Endodermal cell (in vitro differentiated cells): ENCODE measurements around the gene CCDC171. TPM values are rescaled to one million over a fixed set of nuclear protein-coding genes. Genes with fewer than 3 reads are reported as not detected.
"Not testable (repeated sequence)": the region's sequence is repeated elsewhere in the genome, so short reads cannot be mapped to it uniquely, and the experiment has no call there.

ENCODE experiments used
- DNase-seq: peaks from one replicate; pipeline ENCODE4 v3.0.0-alpha.2; 2017
- H3K27ac ChIP-seq: 2 replicates; pipeline ENCODE4 v1.5.1; 2013; ENCODE audit warnings: mild to moderate bottlenecking, low read depth, low read length, moderate library complexity
- H3K27me3 ChIP-seq: 2 replicates; pipeline ENCODE4 v1.6.1; 2013; ENCODE audit warnings: mild to moderate bottlenecking, low read length, moderate library complexity; ENCODE audit not compliant: insufficient read depth, control insufficient read depth, poor library complexity, severe bottlenecking
- H3K36me3 ChIP-seq: 2 replicates; pipeline ENCODE4 v1.7.0; 2013; ENCODE audit warnings: mild to moderate bottlenecking, low read length, moderate library complexity; ENCODE audit not compliant: control insufficient read depth, insufficient read depth
- H3K4me1 ChIP-seq: one replicate; pipeline ENCODE4 v1.7.0; 2013; ENCODE audit warnings: low read length; ENCODE audit not compliant: control insufficient read depth, insufficient read depth
- H3K4me3 ChIP-seq: 2 replicates; pipeline ENCODE4 v1.5.1; 2013; ENCODE audit warnings: mild to moderate bottlenecking, low read length, moderate library complexity
- H3K9ac ChIP-seq: 2 replicates; pipeline ENCODE4 v1.6.1; 2013; ENCODE audit warnings: mild to moderate bottlenecking, low read length, moderate library complexity; ENCODE audit not compliant: poor library complexity, severe bottlenecking; ENCODE audit errors: extremely low read depth
- H3K9me3 ChIP-seq: 2 replicates; pipeline ENCODE4 v1.6.1; 2013; ENCODE audit warnings: mild to moderate bottlenecking, low read length, moderate library complexity; ENCODE audit not compliant: control insufficient read depth
- H3K27ac Mint-ChIP-seq: 2 replicates; pipeline ENCODE4 v1.8.0; 2020; ENCODE audit warnings: mixed read lengths
- H3K27me3 Mint-ChIP-seq: 2 replicates; pipeline ENCODE4 v1.8.0; 2021; ENCODE audit warnings: mild to moderate bottlenecking, mixed read lengths; ENCODE audit not compliant: insufficient read depth
- H3K36me3 Mint-ChIP-seq: 2 replicates; pipeline ENCODE4 v1.8.0; 2020; ENCODE audit warnings: low read depth, mixed read lengths
- H3K4me1 Mint-ChIP-seq: 2 replicates; pipeline ENCODE4 v1.8.0; 2020; ENCODE audit warnings: mixed read lengths
- H3K4me3 Mint-ChIP-seq: 2 replicates; pipeline ENCODE4 v1.8.0; 2020; ENCODE audit warnings: mild to moderate bottlenecking, moderate library complexity, mixed read lengths
- H3K9me3 Mint-ChIP-seq: 2 replicates; pipeline ENCODE4 v1.8.0; 2020; ENCODE audit warnings: mild to moderate bottlenecking, mixed read lengths
- CTCF ChIP-seq: fragments of 200-600 bp; sonication (generic); conservative IDR thresholded peaks from 2 replicates; pipeline ENCODE4 v1.5.0; 2021; ENCODE audit warnings: antibody characterized with exemption, mild to moderate bottlenecking
- WGBS, 2 experiments: methylation state at CpG; one replicate each; pipeline versions ENCODE4 v1.1.5 to v1.1.7; 2013; ENCODE audit warnings: missing lambda C conversion rate in 2 of 2, mixed read lengths in 1 of 2; ENCODE audit not compliant: insufficient coverage in 1 of 2, insufficient read length in 1 of 2; 5-methylcytosine and 5-hydroxymethylcytosine counted together
- total RNA-seq, 2 donors: library from RNA; stranded (reverse); fragmentation: NEBNext Ultra II Directional in 1 of 2; extraction: Animal tissue kit (Norgen Biotek cat#: 25700) in 1 of 2; gene quantifications; 2 replicates in 1 of 2; 3 replicates in 1 of 2; pipeline ENCODE4 v1.2.1, GENCODE V29; 2021

The CCDC171 gene
- total RNA-seq, 2 donors from 2014 or later = 6.3 to 6.8 TPM

GRCh38 chr9:15696979-15697378 is 144.1 kb downstream of the CCDC171 start:
- no peaks in the 10 kb centered on the region for H3K9me3 ChIP-seq
- H3K27me3 ChIP-seq = no peaks in the 10 kb centered on the region
- no peak overlapping the region for H3K4me3 ChIP-seq
- no peak for TF ChIP-seq CTCF
- H3K9ac ChIP-seq = no peak overlapping the region
- H3K27me3 Mint-ChIP-seq = no peaks in the 10 kb centered on the region
- WGBS, 2 experiments = 89 to 100% methylated on average over 1 of the region's 1 CpG
- no peak for DNase-seq
- H3K4me3 Mint-ChIP-seq = no peak overlapping the region
- no peaks in the 10 kb centered on the region for H3K4me1 ChIP-seq
- peaks cover 16% of the 10 kb centered on the region for H3K9me3 Mint-ChIP-seq
- H3K27ac Mint-ChIP-seq = no peak overlapping the region
- H3K4me1 Mint-ChIP-seq = no peaks in the 10 kb centered on the region
- H3K36me3 Mint-ChIP-seq = peaks cover 13% of the 10 kb centered on the region
- H3K36me3 ChIP-seq = no peaks in the 10 kb centered on the region
- H3K27ac ChIP-seq = no peak overlapping the region

- H3K36me3 ChIP-seq = no peaks in the 10 kb centered on the region
- no peak overlapping the region for H3K27ac ChIP-seq
- Mint-ChIP-seq H3K27ac (no peak overlapping the region), H3K4me3 (no peak overlapping the region), H3K4me1 (no peaks in the 10 kb centered on the region), H3K27me3 (no peaks in the 10 kb centered on the region), H3K36me3 (peaks cover 13% of the 10 kb centered on the region), H3K9me3 (peaks cover 16% of the 10 kb centered on the region)
- H3K4me3 ChIP-seq = no peak overlapping the region
- TF ChIP-seq CTCF = no peak
- WGBS, 2 experiments = 89% methylated on average over 2 of the region's 2 CpGs; no CpG with 5 or more reads in 1 of the 2 experiments
- H3K4me1 ChIP-seq = no peaks in the 10 kb centered on the region
- H3K9me3 ChIP-seq = no peaks in the 10 kb centered on the region
- H3K27me3 ChIP-seq = no peaks in the 10 kb centered on the region
- no peak for DNase-seq
- H3K9ac ChIP-seq = no peak overlapping the region
These were observed 144.6 kb downstream of the CCDC171 start for GRCh38 chr9:15697446-15697851.

DNA sequence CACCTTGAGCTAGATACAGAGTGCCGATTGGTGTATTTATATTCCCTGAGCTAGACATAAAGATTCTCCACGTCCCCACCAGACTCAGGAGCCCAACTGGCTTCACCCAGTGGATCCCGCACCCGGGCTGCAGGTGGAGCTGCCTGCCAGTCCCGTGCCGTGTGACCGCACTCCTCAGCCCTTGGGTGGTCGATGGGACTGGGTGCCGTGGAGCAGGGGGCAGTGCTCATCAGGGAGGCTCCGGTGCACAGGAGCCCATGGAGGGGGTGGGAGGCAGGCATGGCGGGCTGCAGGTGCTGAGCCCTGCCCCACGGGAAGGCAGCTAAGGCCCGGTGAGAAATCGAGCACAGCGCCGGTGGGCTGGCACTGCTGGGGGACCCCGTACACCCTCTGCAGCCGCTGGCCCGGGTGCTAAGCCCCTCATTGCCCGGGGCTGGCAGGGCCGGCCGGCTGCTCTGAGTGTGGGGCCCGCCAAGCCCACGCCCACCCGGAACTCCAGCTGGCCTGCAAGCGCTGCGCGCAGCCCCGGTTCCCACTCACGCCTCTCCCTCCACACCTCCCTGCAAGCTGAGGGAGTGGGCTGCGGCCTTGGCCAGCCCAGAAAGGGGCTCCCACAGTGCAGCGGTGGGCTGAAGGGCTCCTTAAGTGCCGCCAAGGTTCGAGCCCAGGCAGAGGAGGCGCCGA is 147.2 kb downstream of the CCDC171 start:
- H3K9me3 ChIP-seq, H3K27ac ChIP-seq, H3K27me3 ChIP-seq, DNase-seq, H3K4me1 Mint-ChIP-seq, H3K27me3 Mint-ChIP-seq, H3K4me3 ChIP-seq, H3K9ac ChIP-seq, H3K36me3 ChIP-seq, H3K4me1 ChIP-seq, H3K27ac Mint-ChIP-seq, H3K4me3 Mint-ChIP-seq: not testable (repeated sequence)
- peaks cover 13% of the 10 kb centered on the region for H3K36me3 Mint-ChIP-seq
- 94 to 100% methylated on average over 2 to 29 of the region's 36 CpGs for WGBS, 2 experiments
- peaks cover 16% of the 10 kb centered on the region for H3K9me3 Mint-ChIP-seq
